HG03521 (cell line): ENCODE measurements around the gene RNASEL.
"Not testable (repeated sequence)": the region's sequence is repeated elsewhere in the genome, so short reads cannot be mapped to it uniquely, and the experiment has no call there.

Experiments used
- ATAC-seq: cut with Tn5 transposase; IDR thresholded peaks from one replicate; pipeline ENCODE4 v1.9.1; 2021; ENCODE audit warnings: mild to moderate bottlenecking, moderate library complexity; ENCODE audit not compliant: unreplicated experiment

Gene RNASEL

DNA sequence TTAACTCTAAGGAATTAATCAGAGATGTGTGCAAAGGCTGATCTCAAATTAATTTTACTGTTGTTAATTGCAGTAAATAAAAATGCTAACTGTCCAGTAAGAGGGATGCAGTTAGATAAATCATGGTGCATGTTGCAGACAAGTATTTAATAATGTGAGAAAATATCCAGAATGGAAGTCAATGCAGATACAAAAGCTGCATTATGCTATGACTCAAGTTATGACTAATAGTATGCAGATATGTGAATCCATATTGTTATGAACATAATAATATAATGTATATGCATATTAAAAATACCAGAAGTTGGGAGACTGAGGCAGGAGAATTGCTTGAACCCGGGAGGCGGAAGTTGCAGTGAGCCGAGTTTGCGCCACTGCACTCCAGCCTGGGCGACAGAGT lies 21.4 kb downstream of the RNASEL start:
- ATAC-seq = no peak

DNA sequence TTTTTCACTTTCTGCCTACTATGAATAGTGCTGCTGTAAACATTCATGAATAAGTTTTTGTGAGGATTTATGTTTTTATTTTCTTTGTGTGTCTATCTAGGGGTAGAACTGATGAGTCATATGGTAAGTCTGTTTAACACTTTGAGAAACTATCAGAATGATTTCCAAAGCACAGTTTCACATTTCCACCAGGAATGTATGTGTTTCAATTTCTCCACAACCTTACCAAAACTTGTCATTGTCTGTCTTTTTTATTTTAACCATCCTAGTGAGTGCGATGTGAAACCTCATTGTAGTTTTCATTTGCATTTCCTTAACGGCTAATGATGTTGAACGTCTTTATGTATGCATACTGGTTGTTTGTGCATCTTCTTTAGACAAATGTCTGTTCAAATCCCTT lies 23.5 kb downstream of the RNASEL start:
- ATAC-seq = no peak

DNA sequence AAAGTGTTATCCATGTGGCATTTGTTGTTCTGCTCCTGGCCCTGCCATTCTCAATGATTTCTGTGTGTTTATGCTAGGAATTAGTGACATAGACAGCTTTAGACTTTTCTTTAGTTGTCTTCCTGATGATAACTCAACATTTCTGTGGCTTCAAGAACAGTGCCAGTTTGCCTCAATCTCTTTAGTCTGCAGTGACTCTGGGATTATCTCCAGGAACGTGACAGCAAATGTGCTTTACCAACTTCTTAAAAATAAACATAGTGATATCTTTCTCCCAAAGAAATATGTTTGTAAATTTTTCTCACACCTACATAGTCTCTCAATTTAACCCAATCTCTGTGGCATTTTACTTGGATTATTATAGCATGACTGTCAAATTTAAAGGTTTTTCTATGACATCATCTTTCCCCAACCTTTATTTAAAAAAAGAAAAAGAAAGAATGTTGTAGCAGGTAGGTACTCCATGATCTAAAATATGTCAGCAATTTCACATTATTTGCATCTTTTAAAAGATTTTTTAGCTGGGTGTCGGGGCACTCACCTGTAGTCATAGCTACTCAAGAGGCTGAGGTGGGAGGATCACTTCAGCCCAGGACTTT lies 24.6 kb downstream of the RNASEL start:
- no peak for ATAC-seq

DNA sequence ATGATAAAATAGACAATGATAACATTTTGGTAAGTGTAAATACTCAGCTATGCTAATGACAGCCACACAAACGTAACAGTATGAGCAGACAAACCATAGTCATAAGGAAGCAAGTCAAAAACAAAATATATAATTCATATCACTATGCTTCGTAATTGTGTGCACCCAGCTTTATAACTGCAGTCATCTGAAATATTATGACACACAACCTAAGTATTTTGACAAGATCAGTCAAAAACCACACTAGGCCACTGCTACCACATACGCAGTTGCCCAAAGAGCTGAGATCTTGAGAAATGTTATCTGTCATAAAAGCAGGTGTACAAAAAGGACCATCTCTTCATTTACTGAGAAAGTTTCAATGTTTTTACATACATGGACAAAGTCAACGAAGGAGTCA lies 26.0 kb downstream of the RNASEL start:
- ATAC-seq = no peak

DNA sequence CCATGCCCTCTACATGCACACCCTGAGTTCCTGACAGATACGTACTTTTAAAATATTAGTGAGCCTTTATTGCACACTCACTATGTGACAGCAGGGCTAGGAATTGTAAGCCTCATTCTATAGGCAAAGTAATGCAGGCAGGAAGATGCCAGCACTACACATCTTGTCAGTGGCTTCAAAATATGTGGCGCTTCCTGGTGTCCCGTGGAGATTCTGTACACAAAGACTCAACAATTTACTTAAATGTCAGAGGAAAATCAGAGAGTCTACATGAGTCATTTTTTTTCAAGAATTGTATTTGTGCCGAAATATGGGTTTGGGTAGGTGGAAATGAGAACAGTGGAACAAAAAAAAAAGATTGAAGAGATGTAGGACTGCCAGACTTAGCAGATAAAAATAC lies 27.6 kb downstream of the RNASEL start:
- ATAC-seq = no peak

DNA sequence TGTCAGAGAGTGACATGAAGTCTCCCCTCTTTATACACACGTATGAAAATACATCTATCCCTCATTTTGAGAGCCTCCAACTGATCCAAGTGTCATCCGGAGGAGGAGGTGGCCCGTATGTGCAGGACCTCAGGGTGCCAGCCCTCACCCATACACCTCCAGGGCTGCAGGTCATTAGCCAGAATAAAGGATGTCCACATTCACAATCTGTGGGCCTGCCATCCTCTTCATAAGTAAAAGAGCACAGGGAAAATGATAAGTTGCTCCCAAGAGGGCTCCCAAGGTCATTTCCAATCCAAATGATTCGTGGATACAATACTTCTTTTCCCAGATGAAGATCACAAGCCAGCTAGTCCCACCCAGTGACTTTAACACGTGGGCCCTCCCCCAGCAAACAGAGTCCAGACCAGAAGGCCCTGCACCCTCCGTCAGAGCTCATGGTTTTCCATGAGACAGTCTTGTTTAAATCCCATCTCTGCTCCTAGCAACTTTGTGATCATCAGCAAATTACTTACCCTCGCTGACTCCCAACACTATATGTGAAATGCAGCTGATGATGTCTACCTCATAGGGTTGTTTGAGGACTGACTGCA lies 28.6 kb downstream of the RNASEL start:
- no peak for ATAC-seq

DNA sequence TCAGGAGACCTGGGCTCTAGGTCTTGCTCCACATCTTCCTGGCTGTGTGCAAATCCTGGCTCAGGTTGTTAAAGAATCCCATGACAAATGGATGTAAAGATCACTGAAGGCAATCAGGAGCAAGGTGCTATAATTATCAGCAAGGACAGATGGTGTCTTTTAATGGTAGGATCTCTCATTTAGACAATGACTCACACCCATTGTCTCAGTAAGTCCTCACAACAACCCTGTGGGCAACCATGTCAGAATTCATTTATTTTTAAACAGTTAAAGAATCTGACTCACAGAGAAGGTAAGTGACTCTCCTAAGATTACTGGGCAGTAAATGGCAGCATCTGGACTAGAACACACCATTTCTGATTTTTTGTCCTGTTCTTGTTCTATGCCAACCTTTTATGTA lies 32.8 kb downstream of the RNASEL start:
- ATAC-seq = no peak

DNA sequence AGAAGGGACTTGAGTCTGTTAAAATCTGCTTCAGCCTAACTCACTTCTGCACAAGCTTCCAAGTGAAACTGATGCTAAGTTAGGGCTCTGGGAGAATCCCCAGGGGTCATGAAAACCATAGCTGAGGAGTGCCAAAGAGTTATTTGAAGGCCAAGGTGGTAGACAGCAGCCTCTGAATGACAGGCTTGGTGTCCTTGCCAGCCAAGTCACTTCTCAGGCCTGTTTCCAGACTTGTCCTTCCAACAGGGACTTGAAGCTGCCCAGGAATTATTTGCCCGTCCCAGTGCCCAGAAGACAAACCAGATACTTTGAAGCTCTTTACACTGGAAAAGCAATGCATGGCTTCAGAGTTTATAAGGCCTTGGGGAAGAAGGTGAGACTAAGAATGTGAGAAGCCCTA lies 33.6 kb downstream of the RNASEL start:
- no peak for ATAC-seq

DNA sequence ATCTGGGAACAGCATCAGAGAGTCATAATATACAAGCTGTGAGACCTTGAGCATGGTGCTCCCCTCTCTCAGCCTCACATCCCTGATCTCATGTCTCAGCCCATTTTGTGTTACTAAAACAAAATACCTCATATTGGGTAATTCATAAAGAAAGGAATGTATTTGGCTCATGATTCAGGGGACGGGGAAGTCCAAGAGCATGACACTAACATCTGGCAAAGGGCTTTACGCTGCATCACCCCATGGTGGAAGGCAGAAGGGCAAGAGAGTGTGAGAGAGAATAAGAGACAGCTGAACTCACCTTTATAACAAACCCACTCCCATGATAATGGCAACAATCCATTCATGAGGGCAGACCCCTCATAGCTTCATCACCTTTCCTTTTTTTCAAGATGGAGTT lies 36.5 kb downstream of the RNASEL start:
- no peak for ATAC-seq

DNA sequence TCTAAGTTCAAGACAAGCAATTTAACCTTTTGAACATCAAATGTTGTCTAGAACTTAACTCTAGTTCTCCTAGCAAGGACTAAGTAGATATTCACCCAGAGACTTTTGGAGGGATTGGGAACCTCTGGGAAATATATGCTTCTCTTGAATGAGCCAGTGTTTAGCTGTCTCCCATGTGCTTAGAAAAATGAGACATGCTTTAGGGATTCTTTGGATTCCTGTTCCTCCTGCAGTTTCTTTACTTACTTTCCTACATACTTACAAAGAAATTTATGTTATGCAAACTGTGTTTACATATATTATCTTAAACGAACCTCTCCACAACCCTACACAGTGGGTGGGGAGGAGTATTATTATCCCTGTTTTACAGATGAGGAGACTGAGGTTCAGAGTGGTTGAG lies 39.2 kb downstream of the RNASEL start:
- no peak for ATAC-seq

DNA sequence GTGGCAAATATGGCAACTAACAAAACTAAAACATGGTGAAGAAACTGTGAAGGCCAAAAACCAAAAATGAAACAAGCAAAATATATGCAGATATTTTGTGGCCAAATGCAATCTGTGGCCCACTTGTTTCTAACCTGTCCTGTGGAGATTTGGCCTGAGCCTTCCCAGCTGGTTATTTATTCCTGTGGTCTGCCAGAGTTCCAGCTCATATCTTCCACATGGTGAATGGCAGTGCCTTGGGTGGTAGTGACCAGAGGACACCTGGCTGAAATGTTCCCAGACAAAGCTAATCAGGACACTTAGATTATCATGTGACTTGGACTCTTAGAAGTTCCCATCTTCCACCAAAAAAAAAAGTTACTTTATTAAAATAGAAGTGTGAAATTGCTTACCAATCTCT lies 39.7 kb downstream of the RNASEL start:
- ATAC-seq = no peak

DNA sequence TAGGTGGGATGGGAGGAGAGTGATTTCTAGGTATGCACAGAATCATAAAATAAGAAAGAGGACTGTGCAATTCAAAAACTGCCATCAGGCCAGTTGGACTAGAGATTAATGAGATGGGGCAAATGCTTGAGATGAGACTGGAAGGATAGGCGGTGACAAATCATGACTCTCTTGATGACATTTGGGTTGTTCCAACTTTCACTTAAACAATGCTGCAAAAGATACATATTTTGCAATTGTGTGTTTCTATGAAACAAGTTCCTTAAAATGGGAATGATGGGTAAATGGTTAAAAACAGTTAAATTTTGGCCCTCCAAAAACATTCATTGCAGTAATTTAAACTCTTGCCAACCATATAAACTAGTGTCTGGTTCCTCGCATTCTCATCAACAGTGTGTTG lies 55.2 kb downstream of the RNASEL start:
- no peak for ATAC-seq

DNA sequence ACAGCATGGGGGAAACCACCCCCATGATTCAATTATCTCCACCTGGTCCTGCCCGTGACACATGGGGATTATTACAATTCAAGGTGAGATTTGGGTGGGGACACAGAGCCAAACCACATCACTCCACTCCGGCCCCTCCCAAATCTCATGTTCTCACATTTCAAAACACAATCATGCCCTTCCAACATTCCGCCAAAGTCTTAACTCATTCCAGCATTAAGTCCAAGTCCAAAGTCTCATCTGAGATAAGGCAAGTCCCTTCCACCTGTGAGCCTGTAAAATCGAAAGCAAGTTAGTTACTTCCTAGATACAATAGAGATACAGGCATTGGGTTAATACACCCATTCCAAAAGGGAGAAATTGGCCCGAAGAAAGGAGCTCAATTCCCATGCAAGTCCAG lies 60.9 kb downstream of the RNASEL start:
- not testable (repeated sequence) for ATAC-seq

DNA sequence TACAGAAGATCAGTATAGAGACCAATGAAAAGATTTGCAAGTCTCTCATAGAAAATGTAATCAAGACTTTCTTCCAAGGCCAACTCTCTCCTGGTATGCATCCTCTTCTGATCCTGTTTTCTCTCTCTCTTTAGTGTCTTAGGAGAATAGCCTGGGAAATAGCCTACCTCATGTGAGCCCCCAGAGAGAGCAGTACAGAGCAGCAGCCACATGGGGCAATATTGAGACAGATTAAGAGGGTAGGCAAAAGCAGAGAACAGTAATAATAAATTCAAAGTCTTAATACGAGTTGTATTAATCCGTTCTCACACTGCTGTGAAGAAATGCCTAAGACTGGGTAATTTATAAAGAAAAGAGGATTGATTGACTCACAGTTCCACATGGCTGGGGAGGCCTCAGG lies 61.4 kb downstream of the RNASEL start:
- ATAC-seq = no peak

DNA sequence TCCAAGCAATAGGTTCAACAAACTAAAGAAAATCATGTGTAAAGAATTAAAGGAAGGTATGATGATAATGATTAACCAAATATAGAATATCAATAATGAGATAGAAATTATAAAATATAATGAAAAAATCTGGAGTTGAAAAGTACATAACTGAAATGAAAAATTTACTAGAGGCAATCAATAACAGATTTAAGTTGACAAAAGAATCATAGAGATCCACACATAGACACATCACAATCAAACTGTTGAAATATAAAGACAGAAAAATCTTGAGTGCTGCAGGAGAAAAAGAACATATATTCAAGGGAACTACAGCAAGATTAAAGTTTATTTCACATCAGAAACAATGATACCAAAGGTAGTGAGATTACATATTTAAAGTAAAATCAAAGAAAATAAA lies 63.7 kb downstream of the RNASEL start:
- no peak for ATAC-seq
